ENCODE results near the gene BRINP3. TPM values are rescaled to one million over a fixed set of nuclear protein-coding genes. Genes with fewer than 3 reads are reported as not detected.

The BRINP3 gene
- total RNA-seq, 2 experiments from 2014 or later = not detected

DNA sequence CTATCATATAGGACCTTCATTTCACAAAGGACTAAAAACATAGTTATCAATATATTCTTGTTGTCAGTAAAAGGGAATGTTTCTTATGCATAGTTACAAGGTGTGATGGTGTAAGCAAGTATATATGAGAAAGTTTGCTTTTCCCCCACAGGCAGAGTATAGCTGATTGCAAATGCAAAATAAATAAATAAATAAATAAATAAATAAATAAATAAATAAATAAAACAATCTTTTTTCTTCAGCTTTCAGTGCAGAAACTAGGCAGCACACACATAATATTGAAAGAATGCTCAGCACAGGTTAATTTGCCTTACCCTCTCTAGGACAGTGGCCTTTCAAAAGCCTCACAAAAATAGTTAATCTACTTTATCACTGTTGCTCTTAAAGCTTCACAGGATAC is 138.8 kb downstream of the BRINP3 start:
- intact Hi-C loops (cut with micrococcal nuclease; ENCODE audit: unreplicated experiment) = no loop called here
- H3K4me1 ChIP-seq (ENCODE audit: insufficient read depth, low read length, poor library complexity, severe bottlenecking) = no peaks in the 10 kb centered on the region
- TF ChIP-seq EZH2phosphoT487 (IDR thresholded peaks at IDR 0.05; ENCODE audit: borderline replicate concordance, low read depth, low read length) = no peak
- H3K79me2 ChIP-seq (ENCODE audit: insufficient read depth, low read depth, low read length) = no peaks in the 10 kb centered on the region
- H2AFZ ChIP-seq (ENCODE audit: low read length) = no peak overlapping the region
- DNase-seq (ENCODE audit: low spot score) = no peak
- no peaks in the 10 kb centered on the region for H3K9me2 ChIP-seq (ENCODE audit: insufficient read depth, low read length)
- no peak overlapping the region for H3K27ac ChIP-seq (ENCODE audit: low read depth, low read length, poor library complexity, severe bottlenecking)
- no peaks in the 10 kb centered on the region for H3K36me3 ChIP-seq (ENCODE audit: insufficient read depth, low read length)
- no peaks in the 10 kb centered on the region for H4K20me1 ChIP-seq (ENCODE audit: insufficient read depth, low read length)
- H3K4me2 ChIP-seq (ENCODE audit: low read length) = no peak overlapping the region
- no peaks in the 10 kb centered on the region for H3K9me3 ChIP-seq (ENCODE audit: low read length)
- H3K4me3 ChIP-seq (ENCODE audit: low read depth, low read length, poor library complexity, severe bottlenecking) = no peak overlapping the region
- POLR2A ChIA-PET = no interaction called here
- CTCF ChIA-PET (ENCODE audit: unreplicated experiment) = no interaction called here
- BruUV-seq (replicated peaks) = no TSS peak

DNA sequence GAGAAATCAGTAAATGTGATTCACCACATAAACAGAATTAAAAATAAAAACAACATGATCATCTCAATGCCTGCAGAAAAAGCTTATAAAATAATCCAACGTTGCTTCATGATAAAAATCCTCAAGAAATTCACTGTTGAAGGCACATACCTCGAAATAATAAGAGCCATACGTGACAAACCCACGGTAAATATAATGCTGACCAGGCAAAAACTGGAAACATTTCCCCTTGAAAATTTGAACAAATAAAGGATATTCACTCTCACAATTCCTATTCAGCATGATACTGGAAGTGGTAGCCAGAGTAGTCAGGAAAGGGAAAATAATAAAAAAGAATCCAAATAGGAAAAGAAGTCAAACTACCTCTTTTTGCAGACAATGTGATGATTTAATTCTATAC is 148.8 kb downstream of the BRINP3 start:
- no TSS peak for BruUV-seq (replicated peaks)
- intact Hi-C loops (cut with micrococcal nuclease; ENCODE audit: unreplicated experiment) = no loop called here
- DNase-seq (ENCODE audit: low spot score) = no peak
- Histone ChIP-seq H3K27ac (ENCODE audit: low read depth, low read length, poor library complexity, severe bottlenecking) (no peak overlapping the region), H3K79me2 (ENCODE audit: insufficient read depth, low read depth, low read length) (no peaks in the 10 kb centered on the region), H3K9me2 (ENCODE audit: insufficient read depth, low read length) (no peaks in the 10 kb centered on the region), H2AFZ (ENCODE audit: low read length) (no peak overlapping the region), H3K4me3 (ENCODE audit: low read depth, low read length, poor library complexity, severe bottlenecking) (no peak overlapping the region), H3K4me1 (ENCODE audit: insufficient read depth, low read length, poor library complexity, severe bottlenecking) (no peaks in the 10 kb centered on the region), H3K36me3 (ENCODE audit: insufficient read depth, low read length) (no peaks in the 10 kb centered on the region), H3K9me3 (ENCODE audit: low read length) (no peaks in the 10 kb centered on the region), H3K4me2 (ENCODE audit: low read length) (no peak overlapping the region), H4K20me1 (ENCODE audit: insufficient read depth, low read length) (no peaks in the 10 kb centered on the region)
- TF ChIP-seq EZH2phosphoT487 (IDR thresholded peaks at IDR 0.05; ENCODE audit: borderline replicate concordance, low read depth, low read length) = no peak
- TF ChIP-seq, protein P1, sequence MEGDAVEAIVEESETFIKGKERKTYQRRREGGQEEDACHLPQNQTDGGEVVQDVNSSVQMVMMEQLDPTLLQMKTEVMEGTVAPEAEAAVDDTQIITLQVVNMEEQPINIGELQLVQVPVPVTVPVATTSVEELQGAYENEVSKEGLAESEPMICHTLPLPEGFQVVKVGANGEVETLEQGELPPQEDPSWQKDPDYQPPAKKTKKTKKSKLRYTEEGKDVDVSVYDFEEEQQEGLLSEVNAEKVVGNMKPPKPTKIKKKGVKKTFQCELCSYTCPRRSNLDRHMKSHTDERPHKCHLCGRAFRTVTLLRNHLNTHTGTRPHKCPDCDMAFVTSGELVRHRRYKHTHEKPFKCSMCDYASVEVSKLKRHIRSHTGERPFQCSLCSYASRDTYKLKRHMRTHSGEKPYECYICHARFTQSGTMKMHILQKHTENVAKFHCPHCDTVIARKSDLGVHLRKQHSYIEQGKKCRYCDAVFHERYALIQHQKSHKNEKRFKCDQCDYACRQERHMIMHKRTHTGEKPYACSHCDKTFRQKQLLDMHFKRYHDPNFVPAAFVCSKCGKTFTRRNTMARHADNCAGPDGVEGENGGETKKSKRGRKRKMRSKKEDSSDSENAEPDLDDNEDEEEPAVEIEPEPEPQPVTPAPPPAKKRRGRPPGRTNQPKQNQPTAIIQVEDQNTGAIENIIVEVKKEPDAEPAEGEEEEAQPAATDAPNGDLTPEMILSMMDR (conservative IDR thresholded peaks at IDR 0.05; ENCODE audit: low read length) = no peak
- ChIA-PET CTCF (ENCODE audit: unreplicated experiment) (no interaction called here), POLR2A (interaction anchor here (0.7 kb wide), 1 partner anchor 9 kb away, joined by 3 read pairs; no protein-coding TSS in a partner anchor)

DNA sequence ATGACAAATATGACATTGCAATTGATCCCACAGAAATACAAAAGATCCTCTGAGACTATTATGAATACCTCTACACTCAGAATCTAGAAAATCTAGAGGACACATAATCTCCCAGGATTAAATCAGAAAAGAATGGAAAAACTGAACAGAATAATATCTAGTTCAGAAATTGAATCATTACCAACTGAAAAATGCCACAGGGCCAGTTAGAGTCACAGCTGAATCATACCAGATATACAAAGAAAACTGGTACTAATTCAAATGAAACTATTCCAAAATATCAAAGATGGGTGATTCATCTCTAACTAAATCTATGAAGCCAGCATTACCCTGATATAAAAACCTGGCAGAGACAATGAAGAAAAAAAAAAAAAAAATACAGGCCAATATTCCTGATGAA is 149.3 kb downstream of the BRINP3 start:
- DNase-seq (ENCODE audit: low spot score) = no peak
- H3K4me1 ChIP-seq (ENCODE audit: insufficient read depth, low read length, poor library complexity, severe bottlenecking) = no peaks in the 10 kb centered on the region
- no TSS peak for BruUV-seq (replicated peaks)
- no peak overlapping the region for H3K4me3 ChIP-seq (ENCODE audit: low read depth, low read length, poor library complexity, severe bottlenecking)
- no peaks in the 10 kb centered on the region for H3K79me2 ChIP-seq (ENCODE audit: insufficient read depth, low read depth, low read length)
- no peak overlapping the region for H3K4me2 ChIP-seq (ENCODE audit: low read length)
- H3K9me2 ChIP-seq (ENCODE audit: insufficient read depth, low read length) = no peaks in the 10 kb centered on the region
- no peak overlapping the region for H3K27ac ChIP-seq (ENCODE audit: low read depth, low read length, poor library complexity, severe bottlenecking)
- POLR2A ChIA-PET = interaction anchor here (0.7 kb wide), 1 partner anchor 9 kb away, joined by 3 read pairs; no protein-coding TSS in a partner anchor
- no peaks in the 10 kb centered on the region for H4K20me1 ChIP-seq (ENCODE audit: insufficient read depth, low read length)
- CTCF ChIA-PET (ENCODE audit: unreplicated experiment) = no interaction called here
- TF ChIP-seq EZH2phosphoT487 (IDR thresholded peaks at IDR 0.05; ENCODE audit: borderline replicate concordance, low read depth, low read length) = no peak
- TF ChIP-seq, protein P1 (conservative IDR thresholded peaks at IDR 0.05; ENCODE audit: low read length) = no peak
- no peaks in the 10 kb centered on the region for H3K36me3 ChIP-seq (ENCODE audit: insufficient read depth, low read length)
- H2AFZ ChIP-seq (ENCODE audit: low read length) = no peak overlapping the region
- H3K9me3 ChIP-seq (ENCODE audit: low read length) = no peaks in the 10 kb centered on the region
- intact Hi-C loops (cut with micrococcal nuclease; ENCODE audit: unreplicated experiment) = no loop called here

Data from OCI-LY7 (cell line).